Retinal pigment epithelial cell (primary cell): ENCODE data around the gene SIGLEC11.

Source experiments
- DNase-seq: peaks from one replicate; pipeline ENCODE4 v3.0.0-alpha.2; 2010; ENCODE audit warnings: low read depth
- H3K4me3 ChIP-seq: 2 replicates; pipeline ENCODE4 v1.5.1; 2011; ENCODE audit warnings: mild to moderate bottlenecking, low read length, control low read depth, moderate library complexity
- CTCF ChIP-seq: conservative IDR thresholded peaks from 2 replicates; pipeline ENCODE4 v1.5.1; 2011; ENCODE audit warnings: low read depth, low read length, control low read depth, inconsistent platforms

The SIGLEC11 gene

GRCh38 chr19:50002386-50002960, 41.5 kb upstream of the SIGLEC11 start:
- TF ChIP-seq CTCF, result no peak
- H3K4me3 ChIP-seq, result no peak overlapping the region
- DNase-seq, result peak; percentile 91

GRCh38 chr19:50001775-50002174, 40.8 kb upstream of the SIGLEC11 start:
- no peak for DNase-seq
- no peak for TF ChIP-seq CTCF
- no peak overlapping the region for H3K4me3 ChIP-seq

GRCh38 chr19:50000841-50001557, 40.0 kb upstream of the SIGLEC11 start:
- H3K4me3 ChIP-seq, result no peak overlapping the region
- no peak for TF ChIP-seq CTCF
- no peak for DNase-seq

GRCh38 chr19:50000038-50000840, 39.3 kb upstream of the SIGLEC11 start:
- no peak overlapping the region for H3K4me3 ChIP-seq
- DNase-seq, result no peak
- no peak for TF ChIP-seq CTCF

GRCh38 chr19:49999371-50000010, 38.5 kb upstream of the SIGLEC11 start:
- no peak for TF ChIP-seq CTCF
- H3K4me3 ChIP-seq, result no peak overlapping the region
- no peak for DNase-seq

GRCh38 chr19:49997709-49998108, 36.7 kb upstream of the SIGLEC11 start:
- TF ChIP-seq CTCF, result no peak
- no peak overlapping the region for H3K4me3 ChIP-seq
- DNase-seq, result no peak
